ENCODE results near the gene RSBN1.

- TF ChIP-seq ZBTB21 (tag by site-specific recombination; IDR thresholded peaks at IDR 0.05) (no peak), ZSCAN16 (tag by site-specific recombination; IDR thresholded peaks at IDR 0.05) (no peak), ZNF292 (tag by site-specific recombination; IDR thresholded peaks at IDR 0.05; ENCODE audit: borderline replicate concordance, low read depth) (no peak), ZSCAN23 (tag by site-specific recombination; IDR thresholded peaks at IDR 0.05) (no peak), ZBTB8A (tag by site-specific recombination; IDR thresholded peaks at IDR 0.05) (no peak), YY1 (tag by site-specific recombination; IDR thresholded peaks at IDR 0.05) (no peak), ZNF670 (tag by site-specific recombination; IDR thresholded peaks at IDR 0.05; ENCODE audit: low read depth) (no peak), ZNF146 (tag by site-specific recombination; IDR thresholded peaks at IDR 0.05) (no peak)
Observed at GRCh38 chr1:113805639-113806038, 6.6 kb downstream of the RSBN1 start.

Measured in HEK293 (cell line).